HCEC 1CT (cell line): ENCODE data around the gene ZNF584.
"Not testable (repeated sequence)": the region's sequence is repeated elsewhere in the genome, so short reads cannot be mapped to it uniquely, and the experiment has no call there.

Experiments
- DNase-seq: peaks from one replicate; pipeline ENCODE4 v3.0.0-alpha.2; 2017

The ZNF584 gene

GRCh38 chr19:58407658-58408151 is 744 bp upstream of the ZNF584 start:
- DNase-seq: no peak

- peak; percentile 46 for DNase-seq
These were observed 751 bp downstream of the ZNF584 start for GRCh38 chr19:58409010-58409790.

GRCh38 chr19:58416604-58417003 is 8.2 kb downstream of the ZNF584 start:
- DNase-seq: no peak

GRCh38 chr19:58417071-58417470 is 8.6 kb downstream of the ZNF584 start:
- DNase-seq: no peak

- no peak for DNase-seq
These were observed 20.2 kb downstream of the ZNF584 start for GRCh38 chr19:58428617-58429016.

- no peak for DNase-seq
These were observed 21.3 kb downstream of the ZNF584 start for GRCh38 chr19:58429745-58430144.

GRCh38 chr19:58434217-58434616 is 25.8 kb downstream of the ZNF584 start:
- DNase-seq: no peak

GRCh38 chr19:58439576-58440554 is 31.4 kb downstream of the ZNF584 start, which contains the start of gene ZNF132:
Gene ZNF132, minus strand, starts transcription at chr19:58440153. Its CDS starts 332 bp downstream, at chr19:58439821.
- peak; percentile 99 for DNase-seq

- no peak for DNase-seq
These were observed 32.1 kb downstream of the ZNF584 start for GRCh38 chr19:58440556-58440955.

- not testable (repeated sequence) for DNase-seq
These were observed 34.5 kb downstream of the ZNF584 start for GRCh38 chr19:58442986-58443385.

- not testable (repeated sequence) for DNase-seq
These were observed 40.4 kb downstream of the ZNF584 start for GRCh38 chr19:58448860-58449259.

- DNase-seq: not testable (repeated sequence)
These were observed 41.5 kb downstream of the ZNF584 start for GRCh38 chr19:58449980-58450379.

GRCh38 chr19:58450856-58451357 is 42.5 kb downstream of the ZNF584 start:
- no peak for DNase-seq

- DNase-seq: peak; percentile 93
These were observed 43.1 kb downstream of the ZNF584 start, which contains the start of gene ZNF324B for GRCh38 chr19:58451358-58452101. Gene ZNF324B, plus strand, starts transcription at chr19:58451622. Its CDS starts 2,080 bp downstream, at chr19:58453702.

- DNase-seq: no peak
These were observed 45.3 kb downstream of the ZNF584 start for GRCh38 chr19:58453743-58454142.

GRCh38 chr19:58455306-58455705 is 46.9 kb downstream of the ZNF584 start:
- no peak for DNase-seq

GRCh38 chr19:58456111-58456510 is 47.7 kb downstream of the ZNF584 start:
- DNase-seq: no peak

- no peak for DNase-seq
These were observed 51.6 kb downstream of the ZNF584 start for GRCh38 chr19:58460039-58460438.

- DNase-seq: no peak
These were observed 57.8 kb downstream of the ZNF584 start for GRCh38 chr19:58466089-58466759.

GRCh38 chr19:58466760-58467589 is 58.5 kb downstream of the ZNF584 start, which contains the start of gene ZNF324:
Gene ZNF324, plus strand, starts transcription at chr19:58467080. Its CDS starts 2,106 bp downstream, at chr19:58469186.
- peak; percentile 93 for DNase-seq
